ENCODE data around the gene TMEM19. TPM values are rescaled to one million over a fixed set of nuclear protein-coding genes. Genes with fewer than 3 reads are reported as not detected.

TMEM19 gene
- total RNA-seq, 1 experiment from 2014 or later: 39.5 TPM

DNA sequence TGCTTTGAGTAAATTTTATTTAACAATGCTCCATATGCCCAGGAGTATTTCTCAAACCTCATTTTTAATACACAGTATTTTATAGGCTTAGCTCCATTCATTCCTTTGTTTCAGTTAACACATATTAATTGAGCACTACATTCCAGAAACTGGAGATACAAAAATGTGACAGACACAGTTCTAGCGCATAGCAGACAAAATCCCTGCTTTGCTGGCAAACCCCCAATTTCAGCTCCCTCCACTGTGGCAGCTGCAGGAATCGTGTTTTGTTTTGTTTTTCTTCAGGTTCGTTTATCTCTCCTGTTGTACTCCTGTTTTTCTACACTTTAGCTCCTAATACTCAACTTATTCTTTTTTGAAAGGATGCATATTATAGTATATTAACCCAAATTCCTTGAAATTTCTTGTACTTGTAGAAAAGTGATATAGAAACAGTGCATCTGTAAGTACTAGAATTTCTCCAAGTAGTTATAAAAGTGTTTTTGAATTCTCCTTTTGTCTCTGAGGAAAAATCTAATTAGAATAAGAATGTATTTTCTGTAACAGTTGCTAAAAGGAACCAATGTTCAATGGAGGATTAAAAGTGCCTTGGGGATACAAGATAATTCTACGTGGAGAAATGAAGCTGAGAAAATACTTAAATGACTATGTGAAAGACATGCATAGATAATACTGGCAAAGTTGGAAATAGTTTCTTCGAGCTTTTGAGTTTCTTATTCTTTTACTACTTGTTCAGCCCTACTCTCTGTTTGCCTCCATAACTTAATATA lies 62.4 kb downstream of the TMEM19 start:
- H3F3A ChIP-seq (ENCODE audit: insufficient read depth, low read depth): no peaks in the 10 kb centered on the region
- no peak overlapping the region for H3K4me3 ChIP-seq

DNA sequence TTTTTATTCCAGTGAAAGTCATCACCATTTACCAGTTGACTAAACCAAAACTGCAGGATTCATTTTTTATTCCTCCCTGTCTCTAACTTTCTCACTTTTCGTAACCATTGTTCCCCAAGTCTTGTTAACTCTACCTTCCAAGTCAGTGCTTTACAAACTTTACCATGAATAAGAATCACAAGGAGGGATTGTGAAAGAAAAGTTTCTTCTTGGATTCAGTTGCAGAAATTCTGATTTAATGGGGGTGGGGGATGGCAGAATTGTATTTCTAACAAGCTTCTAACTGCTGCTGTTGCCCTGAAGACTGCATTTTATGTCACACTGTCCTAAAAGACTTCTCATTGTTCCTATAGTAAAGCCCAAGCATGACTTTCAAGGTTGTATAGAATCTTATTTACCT lies 63.8 kb downstream of the TMEM19 start:
- Histone ChIP-seq H3K79me2 (ENCODE audit: low read depth) (no peaks in the 10 kb centered on the region), H3K9me3 (ENCODE audit: insufficient read depth, low read depth) (no peaks in the 10 kb centered on the region), H3K4me1 (replicated peaks; ENCODE audit: insufficient read depth) (peaks cover 5% of the 10 kb centered on the region; the same call in 1 of the 2 replicates), H3K4me3 (no peak overlapping the region), H3K27me3 (ENCODE audit: insufficient read depth, low read depth) (peaks cover 8% of the 10 kb centered on the region; the same call in 1 of the 2 replicates), H3K27ac (no peak overlapping the region), H3K9me2 (ENCODE audit: insufficient read depth) (no peaks in the 10 kb centered on the region), H3F3A (ENCODE audit: insufficient read depth, low read depth) (no peaks in the 10 kb centered on the region; the same call in 1 of the 2 replicates), H2AFZ (no peak overlapping the region), H3K36me3 (ENCODE audit: low read depth) (no peaks in the 10 kb centered on the region), H4K20me1 (ENCODE audit: insufficient read depth) (no peaks in the 10 kb centered on the region), H3K4me2 (no peak overlapping the region)
- no peak for DNase-seq
- ChIA-PET POLR2A (ENCODE audit: unreplicated experiment) (no interaction called here), CTCF (interaction anchor here (0.7 kb wide), 1 partner anchor 230 kb away, joined by 3 read pairs; no protein-coding TSS in a partner anchor)
- TF ChIP-seq EZH2 (IDR thresholded peaks at IDR 0.05; ENCODE audit: low read depth): no peak
- TF ChIP-seq, protein P1, sequence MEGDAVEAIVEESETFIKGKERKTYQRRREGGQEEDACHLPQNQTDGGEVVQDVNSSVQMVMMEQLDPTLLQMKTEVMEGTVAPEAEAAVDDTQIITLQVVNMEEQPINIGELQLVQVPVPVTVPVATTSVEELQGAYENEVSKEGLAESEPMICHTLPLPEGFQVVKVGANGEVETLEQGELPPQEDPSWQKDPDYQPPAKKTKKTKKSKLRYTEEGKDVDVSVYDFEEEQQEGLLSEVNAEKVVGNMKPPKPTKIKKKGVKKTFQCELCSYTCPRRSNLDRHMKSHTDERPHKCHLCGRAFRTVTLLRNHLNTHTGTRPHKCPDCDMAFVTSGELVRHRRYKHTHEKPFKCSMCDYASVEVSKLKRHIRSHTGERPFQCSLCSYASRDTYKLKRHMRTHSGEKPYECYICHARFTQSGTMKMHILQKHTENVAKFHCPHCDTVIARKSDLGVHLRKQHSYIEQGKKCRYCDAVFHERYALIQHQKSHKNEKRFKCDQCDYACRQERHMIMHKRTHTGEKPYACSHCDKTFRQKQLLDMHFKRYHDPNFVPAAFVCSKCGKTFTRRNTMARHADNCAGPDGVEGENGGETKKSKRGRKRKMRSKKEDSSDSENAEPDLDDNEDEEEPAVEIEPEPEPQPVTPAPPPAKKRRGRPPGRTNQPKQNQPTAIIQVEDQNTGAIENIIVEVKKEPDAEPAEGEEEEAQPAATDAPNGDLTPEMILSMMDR (conservative IDR thresholded peaks at IDR 0.05): no peak
- intact Hi-C loops (cut with micrococcal nuclease; ENCODE audit: unreplicated experiment): loop anchor here (5.0 to 10.0 kb wide), 3 partner anchors 112 to 535 kb away; no protein-coding TSS in a partner anchor
- BruUV-seq (replicated peaks): no TSS peak

More for the DNA sequence above, 62.4 kb downstream of the TMEM19 start:
- H3K27me3 ChIP-seq (ENCODE audit: insufficient read depth, low read depth): peaks cover 8% of the 10 kb centered on the region; the same call in 1 of the 2 replicates
- no peaks in the 10 kb centered on the region for H3K36me3 ChIP-seq (ENCODE audit: low read depth)
- ChIA-PET CTCF (interaction anchor here (0.9 to 2.5 kb wide), 3 partner anchors 109 to 530 kb away, joined by 3 to 12 read pairs (median 5); no protein-coding TSS in a partner anchor), POLR2A (ENCODE audit: unreplicated experiment) (interaction anchor here (0.7 kb wide), 1 partner anchor 91 kb away, joined by 7 read pairs; no protein-coding TSS in a partner anchor)
- H3K27ac ChIP-seq: no peak overlapping the region
- BruUV-seq (replicated peaks): no TSS peak
- TF ChIP-seq EZH2 (IDR thresholded peaks at IDR 0.05; ENCODE audit: low read depth): no peak
- TF ChIP-seq, protein P1 (conservative IDR thresholded peaks at IDR 0.05): no peak
- no peaks in the 10 kb centered on the region for H4K20me1 ChIP-seq (ENCODE audit: insufficient read depth)
- DNase-seq: no peak
- H3K4me1 ChIP-seq (replicated peaks; ENCODE audit: insufficient read depth): no peaks in the 10 kb centered on the region
- H2AFZ ChIP-seq: no peak overlapping the region
- no peak overlapping the region for H3K4me2 ChIP-seq
- no peaks in the 10 kb centered on the region for H3K79me2 ChIP-seq (ENCODE audit: low read depth)
- intact Hi-C loops (cut with micrococcal nuclease; ENCODE audit: unreplicated experiment): loop anchor here (5.0 to 10.0 kb wide), 3 partner anchors 111 to 533 kb away; no protein-coding TSS in a partner anchor
- H3K9me3 ChIP-seq (ENCODE audit: insufficient read depth, low read depth): no peaks in the 10 kb centered on the region
- no peaks in the 10 kb centered on the region for H3K9me2 ChIP-seq (ENCODE audit: insufficient read depth)

DNA sequence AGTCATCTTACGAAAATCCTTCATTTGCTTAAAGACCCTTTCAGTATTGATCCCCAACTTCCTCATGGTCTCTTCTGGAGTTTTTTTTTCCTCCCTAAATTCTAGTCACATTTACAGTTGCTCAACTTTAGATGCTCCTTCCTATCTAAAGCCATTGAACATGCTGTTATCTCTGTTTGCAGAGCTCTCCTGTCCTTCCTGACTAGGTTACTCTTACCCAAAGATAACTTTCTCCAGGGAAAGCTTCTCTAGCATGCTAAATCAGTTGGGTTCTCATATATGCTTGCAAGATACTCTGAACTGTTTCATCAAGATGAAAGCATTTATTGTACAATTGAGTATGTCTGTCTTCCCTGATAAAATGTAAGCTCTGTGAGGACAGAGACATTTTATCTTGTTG lies 67.0 kb downstream of the TMEM19 start:
- Histone ChIP-seq H3K4me3 (no peak overlapping the region), H3K79me2 (ENCODE audit: low read depth) (peaks cover 28% of the 10 kb centered on the region), H3K9me2 (ENCODE audit: insufficient read depth) (no peaks in the 10 kb centered on the region), H3K27ac (no peak overlapping the region), H3K27me3 (ENCODE audit: insufficient read depth, low read depth) (peaks cover 8% of the 10 kb centered on the region; the same call in 1 of the 2 replicates), H3F3A (ENCODE audit: insufficient read depth, low read depth) (no peaks in the 10 kb centered on the region; the same call in none of the 2 replicates), H3K4me2 (no peak overlapping the region), H2AFZ (peak overlapping the region; percentile 46), H3K9me3 (ENCODE audit: insufficient read depth, low read depth) (0 out of 2 replicates have a peak, but pooled peaks cover 5% of the 10 kb centered on the region), H3K36me3 (ENCODE audit: low read depth) (peaks cover 14% of the 10 kb centered on the region), H3K4me1 (replicated peaks; ENCODE audit: insufficient read depth) (peaks cover 16% of the 10 kb centered on the region), H4K20me1 (ENCODE audit: insufficient read depth) (no peaks in the 10 kb centered on the region)
- TF ChIP-seq, protein P1 (conservative IDR thresholded peaks at IDR 0.05): no peak
- no peak for TF ChIP-seq EZH2 (IDR thresholded peaks at IDR 0.05; ENCODE audit: low read depth)
- no peak for DNase-seq
- no TSS peak for BruUV-seq (replicated peaks)
- intact Hi-C loops (cut with micrococcal nuclease; ENCODE audit: unreplicated experiment): no loop called here
- ChIA-PET CTCF (no interaction called here), POLR2A (ENCODE audit: unreplicated experiment) (no interaction called here)

Other genes with a start within 250 kb of the TMEM19 start
- gene LGR5, start 246.3 kb upstream of the TMEM19 start, total RNA-seq (2021): not detected in 2 replicates
- gene ZFC3H1, start 22.2 kb upstream of the TMEM19 start, total RNA-seq (2021): 47.4 and 53.4 TPM in 2 replicates
- 4.0 and 7.0 TPM in 2 replicates for gene THAP2, start 21.8 kb upstream of the TMEM19 start, total RNA-seq (2021)
- gene RAB21, start 68.8 kb downstream of the TMEM19 start, total RNA-seq (2021): 37.6 and 47.2 TPM in 2 replicates
- 36.0 and 41.3 TPM in 2 replicates for gene TBC1D15, start 153.7 kb downstream of the TMEM19 start, total RNA-seq (2021)